Testis (tissue), 3 donors: ENCODE measurements around the gene INTS7. TPM values are rescaled to one million over a fixed set of nuclear protein-coding genes. Genes with fewer than 3 reads are reported as not detected.
"Not testable (repeated sequence)": the region's sequence is repeated elsewhere in the genome, so short reads cannot be mapped to it uniquely, and the experiment has no call there.

Experiments
- DNase-seq: peaks from one replicate; pipeline ENCODE4 v3.0.0-alpha.2; 2019
- H3K27ac ChIP-seq, 2 donors: fragments of 200-600 bp; sonication (generic); one replicate each; pipeline ENCODE4 v1.5.1; 2019
- H3K27me3 ChIP-seq: fragments of 200-600 bp; sonication (generic); one replicate; pipeline ENCODE4 v1.5.1; 2019
- H3K36me3 ChIP-seq: fragments of 200-600 bp; sonication (generic); one replicate; pipeline ENCODE4 v1.5.1; 2017; ENCODE audit warnings: low read depth; ENCODE audit errors: missing control alignments
- H3K4me1 ChIP-seq: fragments of 200-600 bp; sonication (generic); one replicate; pipeline ENCODE4 v1.5.1; 2019
- H3K4me3 ChIP-seq, 2 donors: fragments of 200-600 bp; sonication (generic); one replicate each; pipeline ENCODE4 v1.5.1; 2017 to 2019
- H3K9me3 ChIP-seq: fragments of 200-600 bp; sonication (generic); one replicate; pipeline ENCODE4 v1.5.1; 2017
- POLR2A ChIP-seq: fragments of 450-650 bp; IDR thresholded peaks from one replicate; pipeline ENCODE4 v1.6.1; 2017; ENCODE audit warnings: antibody characterized with exemption, mild to moderate bottlenecking, moderate library complexity
- WGBS, 2 donors: methylation state at CpG; one replicate each; pipeline ENCODE4 v1.1.5; 2018; 5-methylcytosine and 5-hydroxymethylcytosine counted together
- intact Hi-C: fragments of 100-400 bp; cut with DNase I; formaldehyde crosslinking; loops from one replicate; pipeline ENCODE4 v1.15.1; 2023; ENCODE audit warnings: low total_unique reads
- polyA plus RNA-seq: library from polyadenylated mRNA; stranded (reverse); fragments of 350-450 nt; fragmentation: Illumina TruSeq; extraction: RNeasy Lipid Tissue Mini Kit (QIAGEN cat#74804); gene quantifications from one replicate; pipeline ENCODE4 v1.2.3, GENCODE V29; 2014; ENCODE audit warnings: low read depth, low replicate concordance; ENCODE audit not compliant: insufficient read depth
- total RNA-seq, 2 donors: library from RNA; depleted of rRNA; stranded (reverse); fragments of >200 nt; gene quantifications; one replicate each; pipeline ENCODE4 v1.2.3, GENCODE V29; 2016
- TF ChIP-seq, protein P1 (sequence below), 3 experiments: fragments of 450-650 bp in 2 of 3; fragments of 200-600 bp in 1 of 3; sonication (generic) in 1 of 3; IDR thresholded peaks; one replicate each; pipeline ENCODE4 v1.5.1; 2016 to 2019; ENCODE audit warnings: antibody characterized with exemption in 3 of 3, mild to moderate bottlenecking in 2 of 3, moderate library complexity in 1 of 3

INTS7 gene
- total and polyA plus RNA-seq, 3 donors from 2014 or later, result 29.9 to 51.1 (median 35.6) TPM

- H3K27me3 ChIP-seq, result no peaks in the 10 kb centered on the region
- TF ChIP-seq POLR2A, result no peak
- TF ChIP-seq, protein P1, sequence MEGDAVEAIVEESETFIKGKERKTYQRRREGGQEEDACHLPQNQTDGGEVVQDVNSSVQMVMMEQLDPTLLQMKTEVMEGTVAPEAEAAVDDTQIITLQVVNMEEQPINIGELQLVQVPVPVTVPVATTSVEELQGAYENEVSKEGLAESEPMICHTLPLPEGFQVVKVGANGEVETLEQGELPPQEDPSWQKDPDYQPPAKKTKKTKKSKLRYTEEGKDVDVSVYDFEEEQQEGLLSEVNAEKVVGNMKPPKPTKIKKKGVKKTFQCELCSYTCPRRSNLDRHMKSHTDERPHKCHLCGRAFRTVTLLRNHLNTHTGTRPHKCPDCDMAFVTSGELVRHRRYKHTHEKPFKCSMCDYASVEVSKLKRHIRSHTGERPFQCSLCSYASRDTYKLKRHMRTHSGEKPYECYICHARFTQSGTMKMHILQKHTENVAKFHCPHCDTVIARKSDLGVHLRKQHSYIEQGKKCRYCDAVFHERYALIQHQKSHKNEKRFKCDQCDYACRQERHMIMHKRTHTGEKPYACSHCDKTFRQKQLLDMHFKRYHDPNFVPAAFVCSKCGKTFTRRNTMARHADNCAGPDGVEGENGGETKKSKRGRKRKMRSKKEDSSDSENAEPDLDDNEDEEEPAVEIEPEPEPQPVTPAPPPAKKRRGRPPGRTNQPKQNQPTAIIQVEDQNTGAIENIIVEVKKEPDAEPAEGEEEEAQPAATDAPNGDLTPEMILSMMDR (IDR thresholded peaks at IDR 0.05), result no peak
- no peaks in the 10 kb centered on the region for H3K9me3 ChIP-seq
- WGBS, 2 donors, result 95 to 97% methylated on average over 6 to 8 of the region's 8 CpGs
- H3K36me3 ChIP-seq, result no peaks in the 10 kb centered on the region
- H3K27ac ChIP-seq, result no peak overlapping the region
- no peak overlapping the region for H3K4me3 ChIP-seq
- no peaks in the 10 kb centered on the region for H3K4me1 ChIP-seq
- intact Hi-C loops, result no loop called here
- DNase-seq, result no peak
Measured at GRCh38 chr1:211959221-211959620, 76.1 kb downstream of the INTS7 start.

DNA sequence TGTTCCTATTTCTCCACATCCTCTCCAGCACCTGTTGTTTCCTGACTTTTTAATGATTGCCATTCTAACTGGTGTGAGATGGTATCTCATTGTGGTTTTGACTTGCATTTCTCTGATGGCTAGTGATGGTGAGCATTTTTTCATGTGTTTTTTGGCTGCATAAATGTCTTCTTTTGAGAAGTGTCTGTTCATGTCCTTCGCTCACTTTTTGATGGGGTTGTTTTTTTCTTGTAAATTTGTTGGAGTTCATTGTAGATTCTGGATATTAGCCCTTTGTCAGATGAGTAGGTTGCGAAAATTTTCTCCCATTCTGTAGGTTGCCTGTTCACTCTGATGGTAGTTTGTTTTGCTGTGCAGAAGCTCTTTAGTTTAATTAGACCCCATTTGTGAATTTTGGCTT, 81.3 kb downstream of the INTS7 start:
- H3K9me3 ChIP-seq, intact Hi-C loops, H3K4me1 ChIP-seq, DNase-seq, H3K36me3 ChIP-seq, H3K4me3 ChIP-seq, H3K27me3 ChIP-seq, H3K27ac ChIP-seq: not testable (repeated sequence)
- 54 to 100% methylated on average over 1 to 2 of the region's 2 CpGs for WGBS, 2 donors

DNA sequence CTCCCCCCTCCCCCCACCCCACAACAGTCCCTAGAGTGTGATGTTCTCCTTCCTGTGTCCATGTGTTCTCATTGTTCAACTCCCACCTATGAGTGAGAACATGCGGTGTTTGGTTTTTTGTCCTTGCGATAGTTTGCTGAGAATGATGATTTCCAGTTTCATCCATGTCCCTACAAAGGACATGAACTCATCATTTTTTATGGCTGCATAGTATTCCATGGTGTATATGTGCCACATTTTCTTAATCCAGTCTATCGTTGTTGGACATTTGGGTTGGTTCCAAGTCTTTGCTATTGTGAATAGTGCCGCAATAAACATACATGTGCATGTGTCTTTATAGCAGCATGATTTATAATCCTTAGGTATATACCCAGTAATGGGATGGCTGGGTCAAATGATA, 81.8 kb downstream of the INTS7 start:
- H3K4me3 ChIP-seq, H3K4me1 ChIP-seq, intact Hi-C loops, H3K27ac ChIP-seq, H3K36me3 ChIP-seq, H3K27me3 ChIP-seq, H3K9me3 ChIP-seq, DNase-seq: not testable (repeated sequence)
- 100% methylated on average over 1 of the region's 4 CpGs for whole genome bisulfite sequencing, 2 donors

GRCh38 chr1:211952299-211952698, 83.1 kb downstream of the INTS7 start:
- Histone ChIP-seq H3K27me3 (no peaks in the 10 kb centered on the region), H3K27ac (no peak overlapping the region), H3K4me3 (no peak overlapping the region), H3K36me3 (no peaks in the 10 kb centered on the region), H3K4me1 (no peaks in the 10 kb centered on the region), H3K9me3 (no peaks in the 10 kb centered on the region)
- no peak for DNase-seq
- 96 to 98% methylated on average over 2 of the region's 2 CpGs for WGBS, 2 donors
- TF ChIP-seq, protein P1 (IDR thresholded peaks at IDR 0.05), result no peak
- no peak for TF ChIP-seq POLR2A
- intact Hi-C loops, result no loop called here

GRCh38 chr1:211951856-211952255, 83.5 kb downstream of the INTS7 start:
- H3K4me1 ChIP-seq, result no peaks in the 10 kb centered on the region
- H3K27ac ChIP-seq, result no peak overlapping the region
- intact Hi-C loops, result no loop called here
- no peak for DNase-seq
- TF ChIP-seq, protein P1 (IDR thresholded peaks at IDR 0.05), result no peak
- TF ChIP-seq POLR2A, result no peak
- no peaks in the 10 kb centered on the region for H3K27me3 ChIP-seq
- H3K9me3 ChIP-seq, result no peaks in the 10 kb centered on the region
- H3K4me3 ChIP-seq, result no peak overlapping the region
- no peaks in the 10 kb centered on the region for H3K36me3 ChIP-seq

DNA sequence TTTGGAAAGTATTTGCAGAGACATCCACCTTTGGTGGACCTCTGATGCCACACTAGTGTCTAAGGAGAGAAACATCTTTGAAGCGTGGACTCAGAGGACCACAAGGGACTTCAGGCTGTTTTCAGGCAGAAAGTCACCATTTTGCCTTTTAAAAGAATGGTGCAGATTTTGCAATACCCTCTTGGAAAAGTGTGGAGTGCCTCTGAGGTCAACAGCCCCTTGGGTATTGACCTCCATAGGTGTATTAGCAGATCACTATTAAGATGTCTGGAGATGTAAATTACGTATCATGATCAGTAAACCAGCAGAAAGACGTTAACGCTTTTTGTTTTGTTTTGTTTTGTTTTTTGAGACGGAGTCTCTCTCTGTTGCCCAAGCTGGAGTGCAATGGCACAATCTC, 87.0 kb downstream of the INTS7 start:
- no peaks in the 10 kb centered on the region for H3K36me3 ChIP-seq
- no peaks in the 10 kb centered on the region for H3K9me3 ChIP-seq
- no peak overlapping the region for H3K27ac ChIP-seq
- no peak for DNase-seq
- WGBS, 2 donors, result 93 to 99% methylated on average over 5 of the region's 5 CpGs
- no peaks in the 10 kb centered on the region for H3K4me1 ChIP-seq
- no peak overlapping the region for H3K4me3 ChIP-seq
- H3K27me3 ChIP-seq, result no peaks in the 10 kb centered on the region
- TF ChIP-seq, protein P1 (IDR thresholded peaks at IDR 0.05), result no peak
- no peak for TF ChIP-seq POLR2A
- intact Hi-C loops, result no loop called here
